IMR-90 (cell line): ENCODE measurements around the gene PPARGC1A. TPM values are rescaled to one million over a fixed set of nuclear protein-coding genes. Genes with fewer than 3 reads are reported as not detected.

Experiments
- ATAC-seq: fragments of 200-7000 bp; cut with Tn5 transposase; 2 replicates; pipeline ENCODE4 v1.9.1; 2020; ENCODE audit warnings: low read depth, mild to moderate bottlenecking, moderate library complexity
- BruUV-seq: library from RNA; stranded (reverse); fragments of 400-500 nt; replicated peaks from 2 replicates; lab custom pipeline; 2021; lab: Mats Ljungman, UMichigan
- CTCF ChIA-PET: fragments of 300-600 bp; formaldehyde crosslinking; extraction: SDS; loops from one replicate; lab custom pipeline; 2021; ENCODE audit warnings: antibody characterized with exemption; lab: Yijun Ruan, JAX
- POLR2A ChIA-PET: fragments of 300-600 bp; sonication (Branson Sonifier 250); formaldehyde crosslinking; loops from one replicate; lab custom pipeline; 2022; ENCODE audit warnings: antibody characterized with exemption; ENCODE audit not compliant: unreplicated experiment; lab: Charles Lee
- DNase-seq: peaks from one replicate; pipeline ENCODE4 v3.0.0; 2013
- H2AFZ ChIP-seq: replicated peaks from 2 replicates; pipeline ENCODE3; 2013; ENCODE audit warnings: low read length, mild to moderate bottlenecking; ENCODE audit not compliant: poor library complexity
- H2AK5ac ChIP-seq: 2 replicates; pipeline ENCODE4 v1.6.1; 2013; ENCODE audit warnings: low read depth, low read length, inconsistent platforms
- H2AK9ac ChIP-seq: replicated peaks from 2 replicates; pipeline ENCODE3; 2013; ENCODE audit warnings: mild to moderate bottlenecking, low read depth, low read length, moderate library complexity; ENCODE audit not compliant: poor library complexity
- H2BK120ac ChIP-seq: 2 replicates; pipeline ENCODE4 v1.6.1; 2013; ENCODE audit warnings: low read depth, low read length, inconsistent platforms
- H2BK15ac ChIP-seq: 3 replicates; pipeline ENCODE4 v1.6.1; 2013; ENCODE audit warnings: low read depth, low read length, inconsistent platforms
- H2BK20ac ChIP-seq: 2 replicates; pipeline ENCODE4 v1.6.1; 2013; ENCODE audit warnings: low read depth, mild to moderate bottlenecking, inconsistent platforms, low read length, moderate library complexity
- H2BK5ac ChIP-seq: 2 replicates; pipeline ENCODE4 v1.6.1; 2013; ENCODE audit warnings: mild to moderate bottlenecking, low read depth, low read length, inconsistent platforms; ENCODE audit not compliant: poor library complexity, severe bottlenecking
- H3K14ac ChIP-seq: replicated peaks from 2 replicates; pipeline ENCODE4 v1.6.1; 2013; ENCODE audit warnings: low read depth, low read length, inconsistent platforms
- H3K18ac ChIP-seq: 2 replicates; pipeline ENCODE4 v1.6.1; 2013; ENCODE audit warnings: low read depth, low read length, control low read depth
- H3K23ac ChIP-seq: 2 replicates; pipeline ENCODE4 v1.6.1; 2013; ENCODE audit warnings: low read depth, low read length, inconsistent platforms
- H3K27ac ChIP-seq: 2 replicates; pipeline ENCODE4 v1.5.1; 2013; ENCODE audit warnings: mild to moderate bottlenecking, control low read depth, low read length; ENCODE audit not compliant: insufficient read depth
- H3K27me3 ChIP-seq: 2 replicates; pipeline ENCODE4 v1.6.1; 2013; ENCODE audit warnings: low read length; ENCODE audit not compliant: control insufficient read depth, insufficient read depth
- H3K36me3 ChIP-seq: 2 replicates; pipeline ENCODE4 v1.6.1; 2013; ENCODE audit warnings: low read length, mixed read lengths; ENCODE audit not compliant: control insufficient read depth, insufficient read depth
- H3K4ac ChIP-seq: 2 replicates; pipeline ENCODE4 v1.6.1; 2013; ENCODE audit warnings: low read depth, low read length, inconsistent platforms
- H3K4me1 ChIP-seq: 2 replicates; pipeline ENCODE4 v1.6.1; 2013; ENCODE audit warnings: low read length, mixed read lengths; ENCODE audit not compliant: control insufficient read depth, insufficient read depth
- H3K4me2 ChIP-seq: 2 replicates; pipeline ENCODE4 v1.6.1; 2013; ENCODE audit warnings: low read depth, mild to moderate bottlenecking, control low read depth, low read length, moderate library complexity
- H3K4me3 ChIP-seq: 2 replicates; pipeline ENCODE4 v1.5.1; 2013; ENCODE audit warnings: low read depth, mild to moderate bottlenecking, control low read depth, low read length, moderate library complexity; ENCODE audit not compliant: insufficient read depth
- H3K56ac ChIP-seq: 2 replicates; pipeline ENCODE4 v1.6.1; 2013; ENCODE audit warnings: low read length, inconsistent platforms; ENCODE audit not compliant: insufficient read depth; ENCODE audit errors: extremely low read depth
- H3K79me1 ChIP-seq, 2 experiments: 2 replicates each; pipeline ENCODE4 v1.6.1; 2013; ENCODE audit warnings: low read length in 2 of 2, inconsistent platforms in 1 of 2, low read depth in 1 of 2
- H3K9ac ChIP-seq: 2 replicates; pipeline ENCODE4 v1.6.1; 2013; ENCODE audit warnings: low read depth, low read length, control low read depth
- H3K9me1 ChIP-seq: 2 replicates; pipeline ENCODE4 v1.6.1; 2013; ENCODE audit warnings: low read length, inconsistent platforms; ENCODE audit not compliant: insufficient read depth
- H3K9me3 ChIP-seq: 2 replicates; pipeline ENCODE4 v1.6.1; 2013; ENCODE audit warnings: low read length; ENCODE audit not compliant: control insufficient read depth, insufficient read depth
- H4K20me1 ChIP-seq: 2 replicates; pipeline ENCODE4 v1.6.1; 2013; ENCODE audit warnings: low read length, inconsistent platforms; ENCODE audit not compliant: insufficient read depth
- H4K5ac ChIP-seq: 2 replicates; pipeline ENCODE4 v1.6.1; 2013; ENCODE audit warnings: mild to moderate bottlenecking, low read depth, low read length, control low read depth
- H4K8ac ChIP-seq, 2 experiments: 2 replicates each; pipeline ENCODE4 v1.6.1; 2013; ENCODE audit warnings: low read depth in 2 of 2, low read length in 2 of 2, control low read depth in 1 of 2, inconsistent platforms in 1 of 2
- H4K91ac ChIP-seq: 2 replicates; pipeline ENCODE4 v1.6.1; 2013; ENCODE audit warnings: low read depth, low read length, inconsistent platforms; ENCODE audit not compliant: insufficient read depth
- BHLHE40 ChIP-seq: fragments of 150-350 bp; IDR thresholded peaks from 2 replicates; pipeline ENCODE4 v1.6.1; 2016; ENCODE audit warnings: mild to moderate bottlenecking, low read depth, low read length
- CEBPB ChIP-seq: IDR thresholded peaks from 2 replicates; pipeline ENCODE4 v1.6.1; 2012; ENCODE audit warnings: low read depth, low read length, improper control_type of control experiment
- CHD1 ChIP-seq: IDR thresholded peaks from 2 replicates; pipeline ENCODE4 v1.6.1; 2012; ENCODE audit warnings: low read depth, low read length, improper control_type of control experiment
- ELK1 ChIP-seq: fragments of 150-350 bp; IDR thresholded peaks from 2 replicates; pipeline ENCODE4 v1.6.1; 2016; ENCODE audit warnings: low read depth, mild to moderate bottlenecking, low read length, moderate library complexity, borderline replicate concordance
- MAFK ChIP-seq: IDR thresholded peaks from 2 replicates; pipeline ENCODE4 v1.6.1; 2012; ENCODE audit warnings: low read depth, low read length, improper control_type of control experiment
- MAZ ChIP-seq: IDR thresholded peaks from 2 replicates; pipeline ENCODE4 v1.6.1; 2012; ENCODE audit warnings: low read depth, mild to moderate bottlenecking, low read length, improper control_type of control experiment, moderate library complexity, borderline replicate concordance
- MXI1 ChIP-seq: IDR thresholded peaks from 2 replicates; pipeline ENCODE4 v1.6.1; 2012; ENCODE audit warnings: low read depth, mild to moderate bottlenecking, low read length, moderate library complexity, borderline replicate concordance
- NFE2L2 ChIP-seq: fragments of 150-350 bp; IDR thresholded peaks from 2 replicates; pipeline ENCODE4 v1.6.1; 2016; ENCODE audit warnings: low read depth, mild to moderate bottlenecking, low read length
- RAD21 ChIP-seq: IDR thresholded peaks from 2 replicates; pipeline ENCODE4 v1.6.1; 2012; ENCODE audit warnings: low read length, improper control_type of control experiment
- RFX5 ChIP-seq: IDR thresholded peaks from 2 replicates; pipeline ENCODE4 v1.8.0; 2012; ENCODE audit warnings: low read depth, mild to moderate bottlenecking, low read length, moderate library complexity
- SMC3 ChIP-seq: fragments of 150-350 bp; IDR thresholded peaks from 2 replicates; pipeline ENCODE4 v1.6.1; 2016; ENCODE audit warnings: low read depth, mild to moderate bottlenecking, antibody characterized with exemption, low read length, moderate library complexity
- WGBS, 2 experiments: methylation state at CpG; one replicate each; pipeline versions ENCODE4 v1.1.5 to v1.1.7; 2013; ENCODE audit warnings: missing lambda C conversion rate in 2 of 2; ENCODE audit not compliant: insufficient read length in 1 of 2; ENCODE audit errors: extremely low coverage in 2 of 2; 5-methylcytosine and 5-hydroxymethylcytosine counted together
- dilution Hi-C: fragments of 300-500 bp; cut with HindIII; formaldehyde crosslinking; loops from one replicate; pipeline ENCODE4 v1.14.3; 2018; ENCODE audit warnings: low sequenced_read_pairs; ENCODE audit not compliant: unreplicated experiment
- in situ Hi-C: fragments of 300-500 bp; cut with MboI; formaldehyde crosslinking; loops from 3 replicates; pipeline ENCODE4 v1.14.3; 2019; ENCODE audit warnings: low sequenced_read_pairs, inconsistent platforms, mixed read lengths
- intact Hi-C: fragments of 100-400 bp; cut with micrococcal nuclease; formaldehyde crosslinking; loops from 2 replicates; pipeline ENCODE4 v1.10.0; 2022
- polyA plus RNA-seq, 3 experiments: library from polyadenylated mRNA; depleted of rRNA; stranded (reverse); fragments of >200 nt; gene quantifications; 2 replicates each; pipeline ENCODE4 v1.2.3, GENCODE V29; 2012; ENCODE audit warnings: low replicate concordance in 1 of 3
- total RNA-seq: library from RNA; depleted of rRNA; stranded (reverse); fragments of >200 nt; gene quantifications from 2 replicates; pipeline ENCODE4 v1.2.3, GENCODE V29; 2012

PPARGC1A gene
- total and polyA plus RNA-seq, 2 of the 4 experiments (the other 2 are of a cell fraction) = under 0.01 to 0.03 TPM

GRCh38 chr4:23904639-23905071 lies 14.8 kb upstream of the PPARGC1A start:
- H3K9ac ChIP-seq = no peak overlapping the region
- TF ChIP-seq MAZ = no peak
- TF ChIP-seq SMC3 = no peak
- no peak for TF ChIP-seq ELK1
- TF ChIP-seq MAFK = no peak
- TF ChIP-seq RAD21 = no peak
- no peak for TF ChIP-seq BHLHE40
- TF ChIP-seq NFE2L2 = no peak
- no peak for TF ChIP-seq CHD1
- no peak for TF ChIP-seq MXI1
- TF ChIP-seq RFX5 = no peak
- TF ChIP-seq CEBPB = no peak
- H3K4me2 ChIP-seq = no peak overlapping the region
- no peak overlapping the region for H3K4ac ChIP-seq
- no peak overlapping the region for H2AFZ ChIP-seq
- no peak overlapping the region for H4K5ac ChIP-seq
- WGBS, 2 experiments = no CpG with 5 or more reads among the region's 5 CpGs
- no peaks in the 10 kb centered on the region; the same call in 1 of the 2 replicates for H3K27me3 ChIP-seq
- H2BK120ac ChIP-seq = no peak overlapping the region
- in situ Hi-C loops (no loop called here), intact Hi-C loops (no loop called here), dilution Hi-C loops (no loop called here)
- no peak overlapping the region for H4K91ac ChIP-seq
- no peaks in the 10 kb centered on the region for H3K9me1 ChIP-seq
- no peaks in the 10 kb centered on the region for H4K20me1 ChIP-seq
- H3K23ac ChIP-seq = no peak overlapping the region
- H2BK15ac ChIP-seq = no peak overlapping the region
- ChIA-PET CTCF (interaction anchor here (0.8 to 1.0 kb wide), 2 partner anchors 9 to 14 kb away, joined by 4 to 5 read pairs; no protein-coding TSS in a partner anchor), POLR2A (no interaction called here)
- BruUV-seq = no TSS peak
- no peak overlapping the region for H3K18ac ChIP-seq
- H2BK20ac ChIP-seq = no peak overlapping the region
- no peak overlapping the region for H2BK5ac ChIP-seq
- H3K36me3 ChIP-seq = no peaks in the 10 kb centered on the region
- H4K8ac ChIP-seq = no peak overlapping the region
- no peaks in the 10 kb centered on the region for H3K4me1 ChIP-seq
- no peak overlapping the region for H3K56ac ChIP-seq
- H3K4me3 ChIP-seq = no peak overlapping the region
- no peaks in the 10 kb centered on the region for H3K79me1 ChIP-seq
- no peak overlapping the region for H2AK5ac ChIP-seq
- no peak overlapping the region for H3K27ac ChIP-seq
- no peaks in the 10 kb centered on the region for H3K9me3 ChIP-seq
- ATAC-seq (no peak), DNase-seq (no peak)
- no peak overlapping the region for H3K14ac ChIP-seq
- H2AK9ac ChIP-seq = no peak overlapping the region
